Camera-type eye (tissue), 1 donor: ENCODE results near the gene ACSF3. TPM values are rescaled to one million over a fixed set of nuclear protein-coding genes. Genes with fewer than 3 reads are reported as not detected.

Experiments used
- total RNA-seq: library from RNA; depleted of rRNA; stranded (reverse); fragments of >200 nt; gene quantifications from one replicate; pipeline ENCODE4 v1.2.3, GENCODE V29; 2014

ACSF3 gene
- total RNA-seq, result 28.6 TPM

GRCh38 chr16:89093602-89094251 is at the start of gene ACSF3:
ACSF3 (plus strand) TSS chr16:89093852; CDS start chr16:89100682, 6,830 bp downstream.

DNA sequence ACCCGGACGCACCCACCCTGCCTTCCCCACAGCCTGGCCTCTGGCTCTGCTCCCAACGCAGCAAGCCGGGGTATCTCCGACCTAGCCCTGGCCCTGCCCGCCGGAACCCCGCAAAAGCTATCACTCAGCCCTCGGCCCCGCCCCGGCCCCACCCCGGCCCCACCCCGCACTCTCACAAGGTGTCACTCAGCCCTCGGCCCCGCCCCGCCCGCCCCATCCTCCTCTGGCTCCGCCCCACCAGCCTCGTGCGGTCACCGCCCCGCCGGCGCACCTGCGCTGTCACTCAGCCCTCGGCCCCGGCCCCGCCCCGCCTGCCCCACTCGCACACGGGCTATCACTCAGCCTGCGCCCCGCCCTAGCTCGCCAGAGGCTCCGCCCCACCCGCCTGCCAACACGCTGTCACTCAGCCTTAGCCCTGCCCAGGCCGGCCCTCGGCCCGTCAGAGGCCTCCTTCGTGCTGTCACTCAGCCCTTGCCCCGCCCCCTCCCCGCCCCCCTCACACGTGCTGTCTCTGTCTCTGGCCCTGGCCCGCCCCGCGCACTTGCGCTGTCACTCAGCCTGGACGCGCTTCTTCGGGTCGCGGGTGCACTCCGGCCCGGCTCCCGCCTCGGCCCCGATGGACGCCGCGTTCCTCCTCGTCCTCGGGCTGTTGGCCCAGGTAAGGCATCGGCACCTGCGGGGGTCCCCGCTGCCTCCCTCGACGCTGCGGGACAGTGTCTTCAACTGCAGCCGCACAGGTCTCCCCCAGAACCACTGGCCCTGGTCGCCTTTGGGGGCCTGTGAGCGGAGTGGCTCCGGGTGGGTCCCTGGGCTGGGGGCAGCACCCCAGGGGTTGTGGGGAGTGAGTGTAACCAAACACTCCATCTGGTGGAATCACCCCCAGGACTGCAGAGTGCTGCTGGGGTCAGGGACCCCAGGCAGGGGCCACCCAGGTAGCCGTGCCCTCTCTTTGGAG is 77.8 kb downstream of the ACSF3 start, which contains the start of gene CDH15:
Gene CDH15, plus strand, starts transcription at position 533 of the 955 bp plus-strand sequence. Its CDS starts 84 bp downstream, at position 617.

GRCh38 chr16:89200124-89200849 is 106.6 kb downstream of the ACSF3 start, which contains the start of gene SLC22A31:
SLC22A31 (minus strand) TSS chr16:89200537; CDS start chr16:89200501, 36 bp downstream.

Other genes with a start within 250 kb of the ACSF3 start
- gene GALNS, start 236.9 kb upstream of the ACSF3 start, total RNA-seq, result 24.5 TPM
- gene TRAPPC2L, start 236.7 kb upstream of the ACSF3 start, total RNA-seq, result 25.8 TPM
- gene PABPN1L, start 227.2 kb upstream of the ACSF3 start, total RNA-seq, result 0.38 TPM
- gene CBFA2T3, start 116.6 kb upstream of the ACSF3 start, total RNA-seq, result 5.6 TPM
- gene CDH15, start 77.9 kb downstream of the ACSF3 start, total RNA-seq, result 4.2 TPM
- not detected for gene SLC22A31, start 106.7 kb downstream of the ACSF3 start, total RNA-seq
- 38.0 TPM for gene ZNF778, start 123.9 kb downstream of the ACSF3 start, total RNA-seq